Measurements from ENCODE around the gene DAGLA. TPM values are rescaled to one million over a fixed set of nuclear protein-coding genes. Genes with fewer than 3 reads are reported as not detected.

The DAGLA gene
- total RNA-seq, 1 experiment from 2014 or later = 4.5 TPM

GRCh38 chr11:61698173-61698948, 18.2 kb downstream of the DAGLA start:
- H3K27ac Mint-ChIP-seq = peak overlapping the region in 1 of 3 experiments; percentile 98; a peak in 1 of 7 replicates
- H2BK5ac ChIP-seq (ENCODE audit: insufficient read length, low read length) = no peak overlapping the region
- no peak overlapping the region for H3K27ac ChIP-seq (ENCODE audit: insufficient read length, low read depth, low read length)
- no peaks in the 10 kb centered on the region for H3K79me1 ChIP-seq (ENCODE audit: insufficient read depth, low read depth, low read length, poor library complexity, severe bottlenecking)
- no peak overlapping the region for H2BK120ac ChIP-seq (ENCODE audit: low read depth, low read length, poor library complexity, severe bottlenecking)
- no peak overlapping the region for H2BK15ac ChIP-seq (ENCODE audit: low read depth, low read length)
- no peaks in the 10 kb centered on the region for H3K23me2 ChIP-seq (ENCODE audit: insufficient read length, low read depth, low read length, poor library complexity, severe bottlenecking)
- no peak overlapping the region for H3K18ac ChIP-seq (ENCODE audit: insufficient read length, low read depth, low read length)
- H3K4me3 Mint-ChIP-seq = no peak overlapping the region
- no peak overlapping the region for H2BK20ac ChIP-seq (ENCODE audit: low read depth, low read length, poor library complexity, severe bottlenecking)
- H3K79me2 ChIP-seq (ENCODE audit: insufficient read depth, low read length) = no peaks in the 10 kb centered on the region
- H3K27me3 ChIP-seq (ENCODE audit: insufficient read depth, low read length) = no peaks in the 10 kb centered on the region
- H4K20me1 ChIP-seq (ENCODE audit: control insufficient read depth, insufficient read depth, insufficient read length) = no peaks in the 10 kb centered on the region
- H3K4me1 Mint-ChIP-seq = peaks cover 49 to 63% of the 10 kb centered on the region in 2 experiments
- H3K9ac ChIP-seq (ENCODE audit: extremely low read depth, insufficient read length, low read length) = no peak overlapping the region
- H3K9me3 ChIP-seq (ENCODE audit: control insufficient read depth, low read depth, low read length) = no peaks in the 10 kb centered on the region
- H3K4me2 ChIP-seq (ENCODE audit: insufficient read depth, insufficient read length, low read length) = no peak overlapping the region
- no peak overlapping the region for H4K8ac ChIP-seq (replicated peaks; ENCODE audit: insufficient read length, low read depth, low read length)
- no CpG with 5 or more reads among the region's 11 CpGs for WGBS (ENCODE audit: extremely low coverage, insufficient read length, low lambda C conversion rate)
- H2AFZ ChIP-seq (ENCODE audit: low read length) = no peak overlapping the region
- H3T11ph ChIP-seq (ENCODE audit: low read length) = no peak overlapping the region
- H3K9me3 Mint-ChIP-seq = peaks cover 0 to 2% of the 10 kb centered on the region in 2 experiments; a peak in 2 of 5 replicates
- no peak overlapping the region for H3K14ac ChIP-seq (ENCODE audit: insufficient read depth, low read length)
- no peak overlapping the region for H4K5ac ChIP-seq (ENCODE audit: insufficient read length, low read depth, low read length)
- H3K56ac ChIP-seq (ENCODE audit: insufficient read length, low read depth, low read length) = no peak overlapping the region
- no peak overlapping the region for H3K4ac ChIP-seq (ENCODE audit: low read depth, low read length)
- no peak overlapping the region for H2AK5ac ChIP-seq (ENCODE audit: insufficient read length, low read length)
- DNase-seq = no peak
- peaks cover 4% of the 10 kb centered on the region for H3K27me3 Mint-ChIP-seq (ENCODE audit: low read depth)
- no peak overlapping the region for H2BK12ac ChIP-seq (ENCODE audit: insufficient read length, low read depth, low read length)
- peaks cover 5% of the 10 kb centered on the region; the same call in 1 of the 2 replicates for H3K4me1 ChIP-seq (ENCODE audit: insufficient read depth, low read length)
- H3K23ac ChIP-seq (ENCODE audit: insufficient read length, low read depth, low read length) = no peak overlapping the region
- H4K91ac ChIP-seq (ENCODE audit: insufficient read length, low read depth, low read length) = no peak overlapping the region
- no peak for TF ChIP-seq CTCF (conservative IDR thresholded peaks at IDR 0.05)
- H3K36me3 Mint-ChIP-seq (ENCODE audit: insufficient read depth in 1 of 3, low read depth in 3 of 3) = no peaks in the 10 kb centered on the region

All from H9 (cell line).